MM.1S (cell line): Measurements from ENCODE around the gene RYR2.

Experiments used
- DNase-seq: peaks from one replicate; pipeline ENCODE4 v3.0.0-alpha.2; 2015
- H2AFZ ChIP-seq: fragments of 300-600 bp; sonication (generic); 2 replicates; pipeline ENCODE4 v1.6.0; 2016; ENCODE audit warnings: antibody characterized with exemption, low read length
- H3F3A ChIP-seq: fragments of 300-600 bp; sonication (generic); 2 replicates; pipeline ENCODE4 v1.6.1; 2016; ENCODE audit warnings: mild to moderate bottlenecking, antibody characterized with exemption, low read length, moderate library complexity, mixed read lengths; ENCODE audit not compliant: insufficient read depth
- H3K27ac ChIP-seq: fragments of 300-600 bp; sonication (generic); 2 replicates; pipeline ENCODE4 v1.5.1; 2016; ENCODE audit warnings: mild to moderate bottlenecking, low read length
- H3K27me3 ChIP-seq: fragments of 300-600 bp; sonication (generic); replicated peaks from 2 replicates; pipeline ENCODE4 v1.6.0; 2016; ENCODE audit warnings: low read length; ENCODE audit not compliant: insufficient read depth
- H3K36me3 ChIP-seq: fragments of 300-600 bp; sonication (generic); replicated peaks from 2 replicates; pipeline ENCODE4 v1.6.1; 2016; ENCODE audit warnings: mild to moderate bottlenecking, low read length, mixed read lengths; ENCODE audit not compliant: insufficient read depth
- H3K4me1 ChIP-seq: fragments of 300-600 bp; sonication (generic); 2 replicates; pipeline ENCODE4 v1.6.1; 2016; ENCODE audit warnings: low read length, mixed read lengths
- H3K4me2 ChIP-seq: fragments of 300-600 bp; sonication (generic); 2 replicates; pipeline ENCODE4 v1.6.0; 2016; ENCODE audit warnings: low read depth, low read length
- H3K4me3 ChIP-seq: fragments of 300-600 bp; sonication (generic); 2 replicates; pipeline ENCODE4 v1.5.1; 2016; ENCODE audit warnings: low read length, mixed read lengths
- H3K79me2 ChIP-seq: fragments of 300-600 bp; sonication (generic); 2 replicates; pipeline ENCODE4 v1.6.1; 2016; ENCODE audit warnings: mixed run types, low read length, mixed read lengths
- H3K9ac ChIP-seq: fragments of 300-600 bp; sonication (generic); 2 replicates; pipeline ENCODE4 v1.6.1; 2016; ENCODE audit warnings: low read length, mixed read lengths
- H3K9me2 ChIP-seq: fragments of 300-600 bp; sonication (generic); replicated peaks from 2 replicates; pipeline ENCODE4 v1.6.1; 2016; ENCODE audit warnings: mild to moderate bottlenecking, low read length, mixed read lengths; ENCODE audit not compliant: insufficient read depth
- H3K9me3 ChIP-seq: fragments of 300-600 bp; sonication (generic); replicated peaks from 2 replicates; pipeline ENCODE4 v1.6.1; 2016; ENCODE audit warnings: mild to moderate bottlenecking, low read length, mixed read lengths; ENCODE audit not compliant: insufficient read depth
- H4K20me1 ChIP-seq: fragments of 300-600 bp; sonication (generic); 2 replicates; pipeline ENCODE4 v1.6.1; 2016; ENCODE audit warnings: mild to moderate bottlenecking, low read length, moderate library complexity, mixed read lengths; ENCODE audit not compliant: insufficient read depth
- EZH2 ChIP-seq: fragments of 300-600 bp; sonication (generic); optimal IDR thresholded peaks from 2 replicates; pipeline ENCODE3; 2017; ENCODE audit warnings: low read depth, mild to moderate bottlenecking, antibody characterized with exemption, low read length, mixed read lengths
- EZH2phosphoT487 ChIP-seq: fragments of 300-600 bp; sonication (generic); IDR thresholded peaks from 2 replicates; pipeline ENCODE4 v1.6.1; 2018; ENCODE audit warnings: antibody characterized with exemption, low read length
- TF ChIP-seq, protein P1 (sequence below): fragments of 300-600 bp; sonication (generic); IDR thresholded peaks from 2 replicates; pipeline ENCODE4 v1.5.1; 2016; ENCODE audit warnings: antibody characterized with exemption, low read length, mixed read lengths

The RYR2 gene

DNA sequence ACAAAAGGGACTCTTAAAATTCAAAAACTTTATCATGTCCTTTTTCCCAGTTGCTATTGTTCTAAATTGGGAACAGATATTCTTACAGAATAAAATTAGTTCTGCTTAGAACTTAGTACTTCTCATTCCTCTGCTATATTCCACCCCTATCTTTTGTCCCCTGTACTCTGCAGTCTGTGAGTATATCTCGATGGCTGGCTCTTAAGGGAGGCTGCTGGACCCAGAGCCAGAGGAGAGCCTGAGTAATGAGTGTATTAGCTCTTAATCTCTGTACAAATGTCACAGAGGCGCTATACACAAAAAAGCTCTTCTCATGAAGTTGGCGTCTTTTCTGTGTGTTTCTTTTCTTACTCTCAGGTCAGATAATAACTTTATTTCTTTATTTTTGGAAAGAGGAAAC lies 425.3 kb downstream of the RYR2 start:
- Histone ChIP-seq H3K9me2 (no peaks in the 10 kb centered on the region), H3K79me2 (no peaks in the 10 kb centered on the region), H3K4me2 (no peak overlapping the region), H3K36me3 (no peaks in the 10 kb centered on the region), H3K4me1 (no peaks in the 10 kb centered on the region), H3F3A (no peaks in the 10 kb centered on the region), H2AFZ (no peak overlapping the region), H3K9ac (no peak overlapping the region), H3K9me3 (no peaks in the 10 kb centered on the region), H3K27me3 (no peaks in the 10 kb centered on the region), H4K20me1 (no peaks in the 10 kb centered on the region), H3K4me3 (no peak overlapping the region), H3K27ac (no peak overlapping the region)
- TF ChIP-seq EZH2phosphoT487 (no peak), EZH2 (no peak)
- TF ChIP-seq, protein P1, sequence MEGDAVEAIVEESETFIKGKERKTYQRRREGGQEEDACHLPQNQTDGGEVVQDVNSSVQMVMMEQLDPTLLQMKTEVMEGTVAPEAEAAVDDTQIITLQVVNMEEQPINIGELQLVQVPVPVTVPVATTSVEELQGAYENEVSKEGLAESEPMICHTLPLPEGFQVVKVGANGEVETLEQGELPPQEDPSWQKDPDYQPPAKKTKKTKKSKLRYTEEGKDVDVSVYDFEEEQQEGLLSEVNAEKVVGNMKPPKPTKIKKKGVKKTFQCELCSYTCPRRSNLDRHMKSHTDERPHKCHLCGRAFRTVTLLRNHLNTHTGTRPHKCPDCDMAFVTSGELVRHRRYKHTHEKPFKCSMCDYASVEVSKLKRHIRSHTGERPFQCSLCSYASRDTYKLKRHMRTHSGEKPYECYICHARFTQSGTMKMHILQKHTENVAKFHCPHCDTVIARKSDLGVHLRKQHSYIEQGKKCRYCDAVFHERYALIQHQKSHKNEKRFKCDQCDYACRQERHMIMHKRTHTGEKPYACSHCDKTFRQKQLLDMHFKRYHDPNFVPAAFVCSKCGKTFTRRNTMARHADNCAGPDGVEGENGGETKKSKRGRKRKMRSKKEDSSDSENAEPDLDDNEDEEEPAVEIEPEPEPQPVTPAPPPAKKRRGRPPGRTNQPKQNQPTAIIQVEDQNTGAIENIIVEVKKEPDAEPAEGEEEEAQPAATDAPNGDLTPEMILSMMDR, result no peak
- DNase-seq, result no peak

DNA sequence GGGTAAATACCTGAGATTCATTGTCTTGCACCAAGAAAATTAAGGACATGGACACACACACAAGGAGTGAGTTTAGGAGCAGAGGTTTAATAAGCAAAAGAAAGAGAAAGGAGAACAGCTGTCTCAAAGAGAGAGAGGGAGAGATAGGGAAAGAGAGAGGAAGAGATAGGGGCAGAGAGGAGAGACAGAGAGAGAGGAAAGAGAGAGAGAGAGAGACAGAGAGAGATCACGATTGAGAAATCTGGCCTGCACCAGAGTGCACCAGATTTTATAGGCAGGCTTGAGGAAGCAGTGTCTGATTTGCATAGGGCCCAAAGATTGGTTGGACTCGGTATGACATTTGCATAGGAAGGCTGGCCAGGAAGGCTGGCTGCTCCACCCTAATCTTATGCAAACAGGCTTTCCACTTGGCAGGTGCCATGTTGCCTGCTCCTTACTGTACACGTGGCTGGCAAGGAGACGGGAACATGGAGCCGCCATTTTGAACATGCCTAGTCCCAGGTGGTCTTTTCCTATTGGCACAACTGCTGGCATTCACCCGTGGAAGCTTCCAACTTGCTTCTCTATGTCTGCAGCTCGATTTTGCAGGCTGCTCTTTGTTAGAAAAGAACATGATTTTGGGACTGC lies 428.8 kb downstream of the RYR2 start:
- H3F3A ChIP-seq, result no peaks in the 10 kb centered on the region
- H3K9me3 ChIP-seq, result no peaks in the 10 kb centered on the region
- H3K4me3 ChIP-seq, result no peak overlapping the region
- no peaks in the 10 kb centered on the region for H3K9me2 ChIP-seq
- H3K4me1 ChIP-seq, result no peaks in the 10 kb centered on the region
- no peak for DNase-seq
- no peak overlapping the region for H3K27ac ChIP-seq
- H2AFZ ChIP-seq, result no peak overlapping the region
- no peak overlapping the region for H3K4me2 ChIP-seq
- no peaks in the 10 kb centered on the region for H3K27me3 ChIP-seq
- no peaks in the 10 kb centered on the region for H3K79me2 ChIP-seq
- H3K36me3 ChIP-seq, result no peaks in the 10 kb centered on the region
- no peaks in the 10 kb centered on the region for H4K20me1 ChIP-seq
- no peak overlapping the region for H3K9ac ChIP-seq
- TF ChIP-seq EZH2phosphoT487 (no peak), EZH2 (no peak)
- TF ChIP-seq, protein P1, result no peak

DNA sequence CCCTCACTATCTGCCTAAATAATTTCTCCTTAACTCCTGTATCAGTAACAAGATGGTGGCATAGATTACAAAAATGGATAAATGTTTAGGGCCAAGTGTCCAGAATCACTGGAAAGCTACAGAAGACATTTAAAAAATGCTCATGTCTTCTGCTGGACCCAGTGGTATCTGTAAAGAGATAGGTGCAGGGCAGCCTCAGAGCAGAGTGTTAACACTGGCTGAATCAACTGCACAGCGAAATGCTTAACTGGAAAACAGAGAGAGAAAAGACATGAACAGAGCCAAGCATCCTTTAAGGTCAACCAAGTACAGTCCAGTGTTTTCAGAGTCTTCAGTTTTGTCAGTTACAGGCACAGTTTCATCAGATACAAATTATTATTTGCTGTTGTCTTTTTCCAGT lies 429.4 kb downstream of the RYR2 start:
- no peaks in the 10 kb centered on the region for H3K9me3 ChIP-seq
- H3K9me2 ChIP-seq, result no peaks in the 10 kb centered on the region
- no peaks in the 10 kb centered on the region for H4K20me1 ChIP-seq
- H3K27ac ChIP-seq, result no peak overlapping the region
- H3K36me3 ChIP-seq, result no peaks in the 10 kb centered on the region
- no peak overlapping the region for H3K4me3 ChIP-seq
- no peak overlapping the region for H3K9ac ChIP-seq
- H3K4me1 ChIP-seq, result no peaks in the 10 kb centered on the region
- no peak overlapping the region for H2AFZ ChIP-seq
- H3K27me3 ChIP-seq, result no peaks in the 10 kb centered on the region
- H3K4me2 ChIP-seq, result no peak overlapping the region
- H3K79me2 ChIP-seq, result no peaks in the 10 kb centered on the region
- H3F3A ChIP-seq, result no peaks in the 10 kb centered on the region
- TF ChIP-seq EZH2phosphoT487 (no peak), EZH2 (no peak)
- TF ChIP-seq, protein P1, result no peak
- DNase-seq, result no peak
